HEK293 (cell line): Measurements from ENCODE around the gene FAM9B.

Source experiments
- CTCF ChIA-PET: fragments of 350-600 bp; formaldehyde crosslinking; extraction: SDS; loops from one replicate; lab custom pipeline; 2021; ENCODE audit warnings: antibody characterized with exemption; lab: Yijun Ruan, JAX
- POLR2A ChIA-PET: fragments of 300-600 bp; formaldehyde crosslinking; extraction: SDS; loops from one replicate; lab custom pipeline; 2020; ENCODE audit warnings: antibody characterized with exemption, inconsistent platforms; lab: Yijun Ruan, JAX
- H3K27ac ChIP-seq: fragments of 200-500 bp; sonication (Bioruptor generic); 2 replicates; pipeline ENCODE4 v1.5.1; 2014; ENCODE audit warnings: low read depth, low read length, control low read depth, inconsistent platforms; ENCODE audit errors: extremely low read depth
- H3K36me3 ChIP-seq, 2 experiments: fragments of 200-500 bp in 1 of 2; sonication (Bioruptor generic) in 1 of 2; 1 replicate in 1 of 2; 2 replicates in 1 of 2; pipeline ENCODE4 v1.5.1; 2014 to 2017; ENCODE audit warnings: inconsistent platforms in 2 of 2, low read length in 2 of 2; ENCODE audit not compliant: control insufficient read depth in 2 of 2, insufficient read depth in 1 of 2
- H3K4me1 ChIP-seq: fragments of 200-500 bp; sonication (Bioruptor generic); 2 replicates; pipeline ENCODE4 v1.5.1; 2014; ENCODE audit warnings: mild to moderate bottlenecking, low read length, inconsistent platforms; ENCODE audit not compliant: control insufficient read depth, insufficient read depth
- H3K4me3 ChIP-seq: 2 replicates; pipeline ENCODE4 v1.5.1; 2011; ENCODE audit warnings: low read depth, mild to moderate bottlenecking, control low read depth, low read length, moderate library complexity
- H3K9me3 ChIP-seq: fragments of 200-500 bp; sonication (Bioruptor generic); 2 replicates; pipeline ENCODE4 v1.5.1; 2014; ENCODE audit warnings: low read depth, low read length, inconsistent platforms; ENCODE audit not compliant: control insufficient read depth, insufficient read depth
- HOXA7 ChIP-seq: sonication (generic); formaldehyde crosslinking; IDR thresholded peaks from 2 replicates; pipeline ENCODE4 v1.8.1; 2022; ENCODE audit warnings: missing genetic modification reagents, borderline replicate concordance
- SP2 ChIP-seq: fragments of 450-650 bp; formaldehyde crosslinking; IDR thresholded peaks from 2 replicates; pipeline ENCODE4 v1.5.1; 2016; ENCODE audit warnings: missing biosample characterization, missing genetic modification characterization
- ZFP41 ChIP-seq: fragments of 450-650 bp; formaldehyde crosslinking; IDR thresholded peaks from 2 replicates; pipeline ENCODE4 v1.5.1; 2016; ENCODE audit warnings: missing biosample characterization, missing genetic modification characterization, borderline replicate concordance
- ZNF133 ChIP-seq: fragments of 450-650 bp; formaldehyde crosslinking; IDR thresholded peaks from 2 replicates; pipeline ENCODE4 v1.5.1; 2016; ENCODE audit warnings: missing biosample characterization, missing genetic modification characterization
- ZNF19 ChIP-seq: fragments of 450-650 bp; formaldehyde crosslinking; IDR thresholded peaks from 2 replicates; pipeline ENCODE4; 2016; ENCODE audit warnings: missing biosample characterization, missing genetic modification characterization, low read depth
- ZNF2 ChIP-seq: fragments of 450-650 bp; formaldehyde crosslinking; IDR thresholded peaks from 2 replicates; pipeline ENCODE4 v1.5.1; 2016; ENCODE audit warnings: missing biosample characterization, missing genetic modification characterization
- ZNF211 ChIP-seq: fragments of 450-650 bp; formaldehyde crosslinking; IDR thresholded peaks from 2 replicates; pipeline ENCODE4 v1.5.1; 2016; ENCODE audit warnings: low read depth, missing biosample characterization, missing genetic modification characterization
- ZNF214 ChIP-seq: fragments of 450-650 bp; formaldehyde crosslinking; IDR thresholded peaks from 2 replicates; pipeline ENCODE4 v1.5.1; 2017; ENCODE audit warnings: missing biosample characterization, mild to moderate bottlenecking, missing genetic modification characterization, borderline replicate concordance
- ZNF266 ChIP-seq: fragments of 450-650 bp; formaldehyde crosslinking; IDR thresholded peaks from 2 replicates; pipeline ENCODE4 v1.5.1; 2016; ENCODE audit warnings: missing biosample characterization, missing genetic modification characterization, low read depth
- ZNF324 ChIP-seq: fragments of 450-650 bp; formaldehyde crosslinking; IDR thresholded peaks from 2 replicates; pipeline ENCODE4 v1.5.1; 2016; ENCODE audit warnings: missing biosample characterization, missing genetic modification characterization
- ZNF391 ChIP-seq: fragments of 450-650 bp; formaldehyde crosslinking; IDR thresholded peaks from 2 replicates; pipeline ENCODE4 v1.5.1; 2016; ENCODE audit warnings: low read depth, missing biosample characterization, missing genetic modification characterization, borderline replicate concordance
- ZNF416 ChIP-seq: fragments of 450-650 bp; formaldehyde crosslinking; IDR thresholded peaks from 2 replicates; pipeline ENCODE4 v1.5.1; 2016; ENCODE audit warnings: missing biosample characterization, missing genetic modification characterization
- ZNF426 ChIP-seq: fragments of 450-650 bp; formaldehyde crosslinking; IDR thresholded peaks from 2 replicates; pipeline ENCODE4 v1.5.1; 2017; ENCODE audit warnings: missing biosample characterization, missing genetic modification characterization, mild to moderate bottlenecking, inconsistent platforms, moderate library complexity
- ZNF433 ChIP-seq: fragments of 450-650 bp; formaldehyde crosslinking; IDR thresholded peaks from 2 replicates; pipeline ENCODE4 v1.5.1; 2016; ENCODE audit warnings: missing biosample characterization, missing genetic modification characterization, low read depth
- ZNF660 ChIP-seq: fragments of 450-650 bp; IDR thresholded peaks from 2 replicates; pipeline ENCODE4 v1.5.1; 2018; ENCODE audit warnings: missing biosample characterization, mild to moderate bottlenecking, missing genetic modification characterization
- ZNF830 ChIP-seq: fragments of 450-650 bp; IDR thresholded peaks from 2 replicates; pipeline ENCODE4 v1.5.0; 2018; ENCODE audit warnings: missing biosample characterization, missing genetic modification characterization, low read depth, mild to moderate bottlenecking, moderate library complexity
- TF ChIP-seq, protein P1 (sequence below): fragments of 450-650 bp; formaldehyde crosslinking; conservative IDR thresholded peaks from 2 replicates; pipeline ENCODE4 v1.5.1; 2016; ENCODE audit warnings: low read depth, missing biosample characterization, missing genetic modification characterization
- TF ChIP-seq, protein P2 (sequence below): fragments of 450-650 bp; formaldehyde crosslinking; IDR thresholded peaks from 2 replicates; pipeline ENCODE4 v1.5.1; 2016; ENCODE audit warnings: missing biosample characterization, missing genetic modification characterization, low read depth
- TF ChIP-seq, protein P3 (sequence below): fragments of 450-650 bp; formaldehyde crosslinking; IDR thresholded peaks from 2 replicates; pipeline ENCODE4 v1.5.1; 2016; ENCODE audit warnings: missing biosample characterization, missing genetic modification characterization, borderline replicate concordance
- TF ChIP-seq, protein P4 (sequence below): fragments of 450-650 bp; formaldehyde crosslinking; IDR thresholded peaks from 2 replicates; pipeline ENCODE4 v1.5.1; 2016; ENCODE audit warnings: missing biosample characterization, missing genetic modification characterization
- TF ChIP-seq, protein P5 (sequence below): IDR thresholded peaks from 2 replicates; pipeline ENCODE4 v1.6.1; 2011; ENCODE audit warnings: mild to moderate bottlenecking, low read depth, low read length, borderline replicate concordance

The FAM9B gene

DNA sequence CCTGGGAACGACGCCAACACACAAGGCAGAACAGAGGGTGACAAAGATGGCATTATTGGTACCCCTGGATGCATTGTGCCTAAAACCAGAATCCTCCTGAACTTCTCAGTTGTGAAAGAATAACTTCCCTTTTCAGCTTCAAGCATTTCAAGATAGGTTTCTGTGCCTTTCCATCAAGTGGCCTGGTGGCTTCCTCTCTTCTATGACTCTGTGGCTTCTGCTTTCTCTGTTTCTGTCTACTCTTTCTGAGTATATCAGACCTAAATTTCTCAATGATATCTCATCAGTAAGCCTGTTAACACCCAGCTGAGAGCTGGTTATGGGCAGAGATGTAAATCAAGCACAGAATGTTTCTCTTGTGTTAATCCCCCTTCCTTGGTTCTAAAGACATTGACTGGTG, 21.4 kb upstream of the FAM9B start:
- ChIA-PET CTCF (no interaction called here), POLR2A (no interaction called here)
- H3K4me1 ChIP-seq, result no peaks in the 10 kb centered on the region
- H3K36me3 ChIP-seq, result no peaks in the 10 kb centered on the region
- H3K4me3 ChIP-seq, result no peak overlapping the region
- H3K9me3 ChIP-seq, result no peaks in the 10 kb centered on the region
- no peak overlapping the region for H3K27ac ChIP-seq
- TF ChIP-seq ZNF433 (tag by site-specific recombination) (no peak), ZNF214 (no peak), ZNF211 (tag by site-specific recombination) (no peak), ZNF133 (tag by site-specific recombination) (no peak), ZNF830 (no peak), HOXA7 (no peak), ZNF266 (tag by site-specific recombination) (no peak), ZNF19 (tag by site-specific recombination) (no peak), ZNF324 (tag by site-specific recombination) (no peak), ZNF2 (tag by site-specific recombination) (no peak)
- TF ChIP-seq, protein P1, sequence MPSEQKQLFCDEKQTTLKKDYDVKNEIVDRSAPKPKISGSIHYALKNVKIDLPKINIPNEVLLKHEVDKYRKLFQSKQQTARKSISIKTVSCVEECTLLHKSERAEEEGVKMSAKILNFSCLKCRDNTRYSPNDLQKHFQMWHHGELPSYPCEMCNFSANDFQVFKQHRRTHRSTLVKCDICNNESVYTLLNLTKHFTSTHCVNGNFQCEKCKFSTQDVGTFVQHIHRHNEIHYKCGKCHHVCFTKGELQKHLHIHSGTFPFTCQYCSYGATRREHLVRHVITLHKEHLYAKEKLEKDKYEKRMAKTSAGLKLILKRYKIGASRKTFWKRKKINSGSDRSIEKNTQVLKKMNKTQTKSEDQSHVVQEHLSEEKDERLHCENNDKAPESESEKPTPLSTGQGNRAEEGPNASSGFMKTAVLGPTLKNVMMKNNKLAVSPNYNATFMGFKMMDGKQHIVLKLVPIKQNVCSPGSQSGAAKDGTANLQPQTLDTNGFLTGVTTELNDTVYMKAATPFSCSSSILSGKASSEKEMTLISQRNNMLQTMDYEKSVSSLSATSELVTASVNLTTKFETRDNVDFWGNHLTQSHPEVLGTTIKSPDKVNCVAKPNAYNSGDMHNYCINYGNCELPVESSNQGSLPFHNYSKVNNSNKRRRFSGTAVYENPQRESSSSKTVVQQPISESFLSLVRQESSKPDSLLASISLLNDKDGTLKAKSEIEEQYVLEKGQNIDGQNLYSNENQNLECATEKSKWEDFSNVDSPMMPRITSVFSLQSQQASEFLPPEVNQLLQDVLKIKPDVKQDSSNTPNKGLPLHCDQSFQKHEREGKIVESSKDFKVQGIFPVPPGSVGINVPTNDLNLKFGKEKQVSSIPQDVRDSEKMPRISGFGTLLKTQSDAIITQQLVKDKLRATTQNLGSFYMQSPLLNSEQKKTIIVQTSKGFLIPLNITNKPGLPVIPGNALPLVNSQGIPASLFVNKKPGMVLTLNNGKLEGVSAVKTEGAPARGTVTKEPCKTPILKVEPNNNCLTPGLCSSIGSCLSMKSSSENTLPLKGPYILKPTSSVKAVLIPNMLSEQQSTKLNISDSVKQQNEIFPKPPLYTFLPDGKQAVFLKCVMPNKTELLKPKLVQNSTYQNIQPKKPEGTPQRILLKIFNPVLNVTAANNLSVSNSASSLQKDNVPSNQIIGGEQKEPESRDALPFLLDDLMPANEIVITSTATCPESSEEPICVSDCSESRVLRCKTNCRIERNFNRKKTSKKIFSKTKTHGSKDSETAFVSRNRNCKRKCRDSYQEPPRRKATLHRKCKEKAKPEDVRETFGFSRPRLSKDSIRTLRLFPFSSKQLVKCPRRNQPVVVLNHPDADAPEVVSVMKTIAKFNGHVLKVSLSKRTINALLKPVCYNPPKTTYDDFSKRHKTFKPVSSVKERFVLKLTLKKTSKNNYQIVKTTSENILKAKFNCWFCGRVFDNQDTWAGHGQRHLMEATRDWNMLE (tag by site-specific recombination), result no peak
- TF ChIP-seq, protein P2, sequence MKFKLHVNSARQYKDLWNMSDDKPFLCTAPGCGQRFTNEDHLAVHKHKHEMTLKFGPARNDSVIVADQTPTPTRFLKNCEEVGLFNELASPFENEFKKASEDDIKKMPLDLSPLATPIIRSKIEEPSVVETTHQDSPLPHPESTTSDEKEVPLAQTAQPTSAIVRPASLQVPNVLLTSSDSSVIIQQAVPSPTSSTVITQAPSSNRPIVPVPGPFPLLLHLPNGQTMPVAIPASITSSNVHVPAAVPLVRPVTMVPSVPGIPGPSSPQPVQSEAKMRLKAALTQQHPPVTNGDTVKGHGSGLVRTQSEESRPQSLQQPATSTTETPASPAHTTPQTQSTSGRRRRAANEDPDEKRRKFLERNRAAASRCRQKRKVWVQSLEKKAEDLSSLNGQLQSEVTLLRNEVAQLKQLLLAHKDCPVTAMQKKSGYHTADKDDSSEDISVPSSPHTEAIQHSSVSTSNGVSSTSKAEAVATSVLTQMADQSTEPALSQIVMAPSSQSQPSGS, result no peak
- TF ChIP-seq, protein P3, sequence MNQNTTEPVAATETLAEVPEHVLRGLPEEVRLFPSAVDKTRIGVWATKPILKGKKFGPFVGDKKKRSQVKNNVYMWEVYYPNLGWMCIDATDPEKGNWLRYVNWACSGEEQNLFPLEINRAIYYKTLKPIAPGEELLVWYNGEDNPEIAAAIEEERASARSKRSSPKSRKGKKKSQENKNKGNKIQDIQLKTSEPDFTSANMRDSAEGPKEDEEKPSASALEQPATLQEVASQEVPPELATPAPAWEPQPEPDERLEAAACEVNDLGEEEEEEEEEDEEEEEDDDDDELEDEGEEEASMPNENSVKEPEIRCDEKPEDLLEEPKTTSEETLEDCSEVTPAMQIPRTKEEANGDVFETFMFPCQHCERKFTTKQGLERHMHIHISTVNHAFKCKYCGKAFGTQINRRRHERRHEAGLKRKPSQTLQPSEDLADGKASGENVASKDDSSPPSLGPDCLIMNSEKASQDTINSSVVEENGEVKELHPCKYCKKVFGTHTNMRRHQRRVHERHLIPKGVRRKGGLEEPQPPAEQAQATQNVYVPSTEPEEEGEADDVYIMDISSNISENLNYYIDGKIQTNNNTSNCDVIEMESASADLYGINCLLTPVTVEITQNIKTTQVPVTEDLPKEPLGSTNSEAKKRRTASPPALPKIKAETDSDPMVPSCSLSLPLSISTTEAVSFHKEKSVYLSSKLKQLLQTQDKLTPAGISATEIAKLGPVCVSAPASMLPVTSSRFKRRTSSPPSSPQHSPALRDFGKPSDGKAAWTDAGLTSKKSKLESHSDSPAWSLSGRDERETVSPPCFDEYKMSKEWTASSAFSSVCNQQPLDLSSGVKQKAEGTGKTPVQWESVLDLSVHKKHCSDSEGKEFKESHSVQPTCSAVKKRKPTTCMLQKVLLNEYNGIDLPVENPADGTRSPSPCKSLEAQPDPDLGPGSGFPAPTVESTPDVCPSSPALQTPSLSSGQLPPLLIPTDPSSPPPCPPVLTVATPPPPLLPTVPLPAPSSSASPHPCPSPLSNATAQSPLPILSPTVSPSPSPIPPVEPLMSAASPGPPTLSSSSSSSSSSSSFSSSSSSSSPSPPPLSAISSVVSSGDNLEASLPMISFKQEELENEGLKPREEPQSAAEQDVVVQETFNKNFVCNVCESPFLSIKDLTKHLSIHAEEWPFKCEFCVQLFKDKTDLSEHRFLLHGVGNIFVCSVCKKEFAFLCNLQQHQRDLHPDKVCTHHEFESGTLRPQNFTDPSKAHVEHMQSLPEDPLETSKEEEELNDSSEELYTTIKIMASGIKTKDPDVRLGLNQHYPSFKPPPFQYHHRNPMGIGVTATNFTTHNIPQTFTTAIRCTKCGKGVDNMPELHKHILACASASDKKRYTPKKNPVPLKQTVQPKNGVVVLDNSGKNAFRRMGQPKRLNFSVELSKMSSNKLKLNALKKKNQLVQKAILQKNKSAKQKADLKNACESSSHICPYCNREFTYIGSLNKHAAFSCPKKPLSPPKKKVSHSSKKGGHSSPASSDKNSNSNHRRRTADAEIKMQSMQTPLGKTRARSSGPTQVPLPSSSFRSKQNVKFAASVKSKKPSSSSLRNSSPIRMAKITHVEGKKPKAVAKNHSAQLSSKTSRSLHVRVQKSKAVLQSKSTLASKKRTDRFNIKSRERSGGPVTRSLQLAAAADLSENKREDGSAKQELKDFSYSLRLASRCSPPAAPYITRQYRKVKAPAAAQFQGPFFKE (tag by site-specific recombination), result no peak

DNA sequence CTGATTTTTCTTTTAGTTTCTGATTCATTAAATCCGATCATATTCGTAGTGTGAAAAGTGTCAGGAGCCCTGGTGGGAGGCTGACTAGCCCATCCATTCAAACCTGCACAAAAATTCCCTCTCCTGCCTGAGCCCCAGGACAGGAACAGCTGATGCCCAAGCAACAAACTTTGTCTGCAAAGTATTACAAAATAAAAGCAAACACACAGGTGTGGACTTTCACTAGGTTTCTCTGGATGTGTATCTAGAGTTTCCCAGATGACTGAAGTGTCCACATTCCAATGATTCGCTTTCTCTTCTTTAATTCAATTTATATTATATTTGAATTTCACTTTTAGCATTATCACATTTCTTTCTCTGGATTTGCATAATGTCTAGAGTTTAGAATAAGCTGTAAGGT, 18.2 kb upstream of the FAM9B start:
- ChIA-PET POLR2A (no interaction called here), CTCF (interaction anchor here (0.5 kb wide), 1 partner anchor 55 kb away, joined by 3 read pairs; no protein-coding TSS in a partner anchor)
- H3K9me3 ChIP-seq, result no peaks in the 10 kb centered on the region
- no peaks in the 10 kb centered on the region for H3K36me3 ChIP-seq
- H3K4me3 ChIP-seq, result no peak overlapping the region
- H3K4me1 ChIP-seq, result no peaks in the 10 kb centered on the region
- H3K27ac ChIP-seq, result no peak overlapping the region
- TF ChIP-seq ZNF660 (tag by site-specific recombination) (no peak), ZNF426 (tag by site-specific recombination) (no peak), ZFP41 (no peak), ZNF416 (tag by site-specific recombination) (no peak), SP2 (no peak), ZNF391 (tag by site-specific recombination) (no peak)
- TF ChIP-seq, protein P4, sequence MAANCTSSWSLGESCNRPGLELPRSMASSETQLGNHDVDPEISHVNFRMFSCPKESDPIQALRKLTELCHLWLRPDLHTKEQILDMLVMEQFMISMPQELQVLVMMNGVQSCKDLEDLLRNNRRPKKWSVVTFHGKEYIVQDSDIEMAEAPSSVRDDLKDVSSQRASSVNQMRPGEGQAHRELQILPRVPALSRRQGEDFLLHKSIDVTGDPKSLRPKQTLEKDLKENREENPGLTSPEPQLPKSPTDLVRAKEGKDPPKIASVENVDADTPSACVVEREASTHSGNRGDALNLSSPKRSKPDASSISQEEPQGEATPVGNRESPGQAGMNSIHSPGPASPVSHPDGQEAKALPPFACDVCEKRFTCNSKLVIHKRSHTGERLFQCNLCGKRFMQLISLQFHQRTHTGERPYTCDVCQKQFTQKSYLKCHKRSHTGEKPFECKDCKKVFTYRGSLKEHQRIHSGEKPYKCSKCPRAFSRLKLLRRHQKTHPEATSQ (tag by site-specific recombination), result no peak
- TF ChIP-seq, protein P5, sequence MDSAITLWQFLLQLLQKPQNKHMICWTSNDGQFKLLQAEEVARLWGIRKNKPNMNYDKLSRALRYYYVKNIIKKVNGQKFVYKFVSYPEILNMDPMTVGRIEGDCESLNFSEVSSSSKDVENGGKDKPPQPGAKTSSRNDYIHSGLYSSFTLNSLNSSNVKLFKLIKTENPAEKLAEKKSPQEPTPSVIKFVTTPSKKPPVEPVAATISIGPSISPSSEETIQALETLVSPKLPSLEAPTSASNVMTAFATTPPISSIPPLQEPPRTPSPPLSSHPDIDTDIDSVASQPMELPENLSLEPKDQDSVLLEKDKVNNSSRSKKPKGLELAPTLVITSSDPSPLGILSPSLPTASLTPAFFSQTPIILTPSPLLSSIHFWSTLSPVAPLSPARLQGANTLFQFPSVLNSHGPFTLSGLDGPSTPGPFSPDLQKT, result no peak
